Naive thymus-derived CD4-positive, alpha-beta T cell (primary cell): Measurements from ENCODE around the gene ADGRF1. TPM values are rescaled to one million over a fixed set of nuclear protein-coding genes. Genes with fewer than 3 reads are reported as not detected.

ENCODE experiments used
- ATAC-seq: fragments of 150-1000 bp; cut with Tn5 transposase; 2 replicates; pipeline ENCODE4 v1.10.0; 2021; ENCODE audit warnings: mild to moderate bottlenecking, moderate library complexity
- CTCF ChIA-PET: fragments of 350-600 bp; sonication (Branson Sonifier 250); formaldehyde crosslinking; loops from one replicate; lab custom pipeline; 2021; ENCODE audit warnings: antibody characterized with exemption; lab: Charles Lee
- POLR2A ChIA-PET: fragments of 350-600 bp; sonication (Branson Sonifier 250); formaldehyde crosslinking; loops from one replicate; lab custom pipeline; 2021; ENCODE audit warnings: antibody characterized with exemption, inconsistent platforms; lab: Charles Lee
- DNase-seq, 9 donors: peaks; one replicate each; pipeline versions ENCODE4 v3.0.0 to v3.0.0-alpha.2; 2020 to 2022; ENCODE audit warnings: mixed read lengths in 1 of 9
- H3K27ac ChIP-seq: one replicate; pipeline ENCODE4 v1.7.0; 2013; ENCODE audit warnings: mild to moderate bottlenecking, low read depth, low read length, moderate library complexity
- H3K27me3 ChIP-seq, 2 donors: one replicate each; pipeline ENCODE4 v1.7.0; 2013; ENCODE audit warnings: low read length in 2 of 2, mild to moderate bottlenecking in 2 of 2, moderate library complexity in 2 of 2; ENCODE audit not compliant: control insufficient read depth in 2 of 2, insufficient read depth in 2 of 2
- H3K36me3 ChIP-seq, 3 experiments: 1 replicate in 2 of 3; 2 replicates in 1 of 3; pipeline ENCODE4 v1.7.0; 2013; ENCODE audit warnings: low read length in 3 of 3, mild to moderate bottlenecking in 3 of 3, moderate library complexity in 1 of 3; ENCODE audit not compliant: insufficient read depth in 3 of 3, control insufficient read depth in 2 of 3
- H3K4me1 ChIP-seq, 2 donors: one replicate each; pipeline ENCODE4 v1.7.0; 2013; ENCODE audit warnings: low read length in 2 of 2, mild to moderate bottlenecking in 2 of 2, moderate library complexity in 1 of 2; ENCODE audit not compliant: control insufficient read depth in 2 of 2, insufficient read depth in 2 of 2
- H3K4me3 ChIP-seq: 2 replicates; pipeline ENCODE4 v1.7.0; 2013; ENCODE audit warnings: mild to moderate bottlenecking, low read length
- H3K9me3 ChIP-seq, 3 experiments: 1 replicate in 2 of 3; 2 replicates in 1 of 3; pipeline ENCODE4 v1.7.0; 2013; ENCODE audit warnings: low read length in 3 of 3; ENCODE audit not compliant: control insufficient read depth in 2 of 3
- H3K27ac Mint-ChIP-seq, 9 donors: one replicate each; pipeline ENCODE4 v1.8.0; 2020 to 2022; ENCODE audit warnings: mixed read lengths in 9 of 9, mild to moderate bottlenecking in 8 of 9, moderate library complexity in 5 of 9, inconsistent platforms in 2 of 9
- H3K27me3 Mint-ChIP-seq, 5 donors: one replicate each; pipeline ENCODE4 v1.8.0; 2021 to 2022; ENCODE audit warnings: mixed read lengths in 5 of 5, mild to moderate bottlenecking in 1 of 5
- H3K36me3 Mint-ChIP-seq, 5 donors: one replicate each; pipeline ENCODE4 v1.8.0; 2020 to 2022; ENCODE audit warnings: mixed read lengths in 5 of 5, mild to moderate bottlenecking in 3 of 5, inconsistent platforms in 1 of 5
- H3K4me1 Mint-ChIP-seq, 7 donors: one replicate each; pipeline ENCODE4 v1.8.0; 2020 to 2022; ENCODE audit warnings: mixed read lengths in 7 of 7, mild to moderate bottlenecking in 3 of 7, inconsistent platforms in 1 of 7
- H3K4me3 Mint-ChIP-seq, 10 donors: one replicate each; pipeline ENCODE4 v1.8.0; 2020 to 2022; ENCODE audit warnings: mild to moderate bottlenecking in 10 of 10, mixed read lengths in 10 of 10, moderate library complexity in 6 of 10, inconsistent platforms in 2 of 10
- H3K9me3 Mint-ChIP-seq, 11 donors: one replicate each; pipeline ENCODE4 v1.8.0; 2020 to 2022; ENCODE audit warnings: mixed read lengths in 11 of 11, mild to moderate bottlenecking in 4 of 11, inconsistent platforms in 1 of 11, moderate library complexity in 1 of 11
- intact Hi-C, 2 donors: fragments of 100-400 bp; cut with micrococcal nuclease; formaldehyde crosslinking; loops; one replicate each; pipeline ENCODE4 v1.15.1; 2023
- polyA plus RNA-seq, 2 donors: library from polyadenylated mRNA; unstranded; fragments of 300-500 nt; fragmentation: Illumina TruSeq; gene quantifications; one replicate each; pipeline ENCODE4 v1.2.3, GENCODE V29; 2021
- total RNA-seq, 6 experiments: library from RNA in 5 of 6; stranded (reverse) in 5 of 6; gene quantifications; 1 replicate in 5 of 6; 2 replicates in 1 of 6; pipeline ENCODE4 v1.2.3 and lab custom pipeline; 2021 to 2026

The ADGRF1 gene
- total and polyA plus RNA-seq, 7 experiments from 2014 or later = not detected

DNA sequence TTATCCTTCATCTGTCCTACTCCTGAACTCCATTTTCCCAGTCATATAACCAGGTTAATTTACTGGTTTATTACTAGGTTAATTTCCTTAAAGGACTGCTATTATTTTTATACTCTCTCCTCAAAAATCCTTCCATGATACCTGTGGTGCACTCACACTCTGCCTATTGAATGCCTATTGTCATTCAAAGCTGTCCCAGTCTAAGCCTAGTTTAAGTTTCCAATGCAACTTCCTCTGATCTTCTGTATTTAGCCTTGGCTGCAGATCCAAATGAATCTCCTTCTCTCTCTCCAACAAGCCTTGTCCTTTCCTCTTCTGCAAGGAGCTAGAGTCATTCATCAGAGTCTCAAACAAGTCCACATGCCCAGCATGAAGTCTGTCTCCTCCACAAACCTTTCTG lies 79.1 kb downstream of the ADGRF1 start:
- ChIA-PET POLR2A (no interaction called here), CTCF (no interaction called here)
- Mint-ChIP-seq H3K9me3 (peaks cover 0 to 4% (median 0%) of the 10 kb centered on the region in 11 donors), H3K27ac (no peak overlapping the region), H3K4me3 (no peak overlapping the region), H3K36me3 (no peaks in the 10 kb centered on the region), H3K27me3 (peaks cover 0 to 12% (median 4%) of the 10 kb centered on the region in 5 donors), H3K4me1 (peaks cover 0 to 1% (median 0%) of the 10 kb centered on the region in 7 donors)
- Histone ChIP-seq H3K36me3 (no peaks in the 10 kb centered on the region), H3K9me3 (no peaks in the 10 kb centered on the region), H3K4me3 (no peak overlapping the region), H3K27me3 (no peaks in the 10 kb centered on the region), H3K27ac (no peak overlapping the region), H3K4me1 (no peaks in the 10 kb centered on the region)
- intact Hi-C loops = no loop called here
- ATAC-seq (no peak), DNase-seq (no peak)

DNA sequence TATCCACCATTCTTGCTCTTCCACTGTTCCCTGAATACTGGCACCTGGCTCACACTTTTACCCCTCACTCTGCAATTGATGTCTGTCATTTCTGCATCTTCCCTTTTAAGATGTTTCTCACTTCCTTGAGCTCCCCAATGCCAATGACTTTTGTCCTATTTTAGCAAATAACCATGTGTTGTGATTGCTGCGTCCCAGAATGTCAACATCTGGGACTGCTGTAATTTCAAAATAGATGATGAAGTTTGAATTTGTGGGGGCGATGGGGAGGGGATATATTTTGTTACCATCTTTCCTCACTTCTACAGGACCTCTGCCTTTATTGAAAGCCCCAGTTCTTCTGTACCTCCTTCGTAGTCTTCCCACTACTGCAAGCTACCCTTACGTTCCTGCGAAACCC lies 80.4 kb downstream of the ADGRF1 start:
- Histone ChIP-seq H3K9me3 (no peaks in the 10 kb centered on the region), H3K4me3 (no peak overlapping the region), H3K4me1 (no peaks in the 10 kb centered on the region), H3K27me3 (no peaks in the 10 kb centered on the region), H3K36me3 (no peaks in the 10 kb centered on the region), H3K27ac (no peak overlapping the region)
- Mint-ChIP-seq H3K4me3 (no peak overlapping the region), H3K4me1 (peaks cover 0 to 1% (median 0%) of the 10 kb centered on the region in 7 donors), H3K27ac (no peak overlapping the region), H3K9me3 (peaks cover 0 to 3% (median 0%) of the 10 kb centered on the region in 11 donors), H3K27me3 (peaks cover 1 to 16% (median 6%) of the 10 kb centered on the region in 5 donors), H3K36me3 (no peaks in the 10 kb centered on the region)
- no peak for DNase-seq
- intact Hi-C loops = no loop called here
- ATAC-seq = no peak
- ChIA-PET CTCF (no interaction called here), POLR2A (no interaction called here)

DNA sequence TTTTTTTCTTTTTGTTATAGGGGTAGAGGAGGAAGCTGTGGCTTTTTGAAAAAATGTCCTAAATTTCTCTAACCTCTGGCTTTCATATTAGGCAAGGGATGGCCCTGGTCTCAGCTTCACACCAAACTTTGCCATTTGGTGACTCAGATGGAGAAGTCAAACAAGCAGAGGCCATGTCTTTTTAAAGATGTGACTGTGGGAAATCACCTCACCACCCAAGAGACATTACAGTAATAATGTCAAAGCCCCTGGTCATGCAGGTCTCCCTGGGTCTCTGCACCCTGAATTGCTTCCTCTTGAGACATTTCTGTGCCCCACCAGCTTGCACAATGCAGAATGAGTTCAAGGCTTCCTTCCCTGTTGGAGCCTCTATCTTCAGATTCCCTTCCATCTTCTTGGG lies 80.9 kb downstream of the ADGRF1 start:
- Histone ChIP-seq H3K9me3 (no peaks in the 10 kb centered on the region), H3K27me3 (no peaks in the 10 kb centered on the region), H3K4me1 (no peaks in the 10 kb centered on the region), H3K36me3 (no peaks in the 10 kb centered on the region), H3K4me3 (no peak overlapping the region), H3K27ac (no peak overlapping the region)
- ChIA-PET CTCF (no interaction called here), POLR2A (no interaction called here)
- Mint-ChIP-seq H3K27ac (no peak overlapping the region), H3K4me3 (no peak overlapping the region), H3K4me1 (peaks cover 0 to 1% (median 0%) of the 10 kb centered on the region in 7 donors), H3K9me3 (no peaks in the 10 kb centered on the region), H3K36me3 (no peaks in the 10 kb centered on the region), H3K27me3 (peaks cover 0 to 16% (median 5%) of the 10 kb centered on the region in 5 donors)
- ATAC-seq = no peak
- intact Hi-C loops = no loop called here
- no peak for DNase-seq

DNA sequence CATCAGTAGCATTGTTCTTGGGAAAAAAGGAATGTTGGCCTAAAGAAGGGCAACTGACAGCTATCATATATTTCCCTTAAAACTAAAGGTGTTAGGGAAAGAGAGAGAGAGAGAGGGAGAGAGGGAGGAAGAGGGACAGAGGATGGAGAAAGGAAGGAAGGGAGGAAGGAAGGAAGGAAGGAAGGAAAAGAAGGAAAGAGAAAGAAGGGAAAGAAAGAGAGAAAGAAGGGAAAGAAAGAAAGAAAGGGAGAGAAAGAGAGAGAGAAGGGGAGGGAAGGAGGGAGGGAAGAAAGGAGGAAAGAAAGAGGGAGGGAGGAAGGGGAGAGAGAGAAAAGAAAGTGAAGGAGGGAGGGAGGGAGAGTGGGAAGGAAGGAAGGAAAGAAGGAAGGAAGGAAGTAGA lies 82.7 kb downstream of the ADGRF1 start:
- DNase-seq (no peak), ATAC-seq (no peak)
- Mint-ChIP-seq H3K27me3 (peaks cover 3 to 21% (median 8%) of the 10 kb centered on the region in 5 donors), H3K4me3 (no peak overlapping the region), H3K4me1 (peaks cover 0 to 1% (median 0%) of the 10 kb centered on the region in 7 donors), H3K27ac (no peak overlapping the region), H3K36me3 (no peaks in the 10 kb centered on the region), H3K9me3 (peaks cover 0 to 1% (median 0%) of the 10 kb centered on the region in 11 donors)
- no peak overlapping the region for H3K27ac ChIP-seq
- H3K27me3 ChIP-seq = no peaks in the 10 kb centered on the region
- ChIA-PET CTCF (no interaction called here), POLR2A (no interaction called here)
- H3K36me3 ChIP-seq = no peaks in the 10 kb centered on the region
- H3K4me1 ChIP-seq = no peaks in the 10 kb centered on the region
- no peaks in the 10 kb centered on the region for H3K9me3 ChIP-seq
- intact Hi-C loops = no loop called here
- H3K4me3 ChIP-seq = no peak overlapping the region

DNA sequence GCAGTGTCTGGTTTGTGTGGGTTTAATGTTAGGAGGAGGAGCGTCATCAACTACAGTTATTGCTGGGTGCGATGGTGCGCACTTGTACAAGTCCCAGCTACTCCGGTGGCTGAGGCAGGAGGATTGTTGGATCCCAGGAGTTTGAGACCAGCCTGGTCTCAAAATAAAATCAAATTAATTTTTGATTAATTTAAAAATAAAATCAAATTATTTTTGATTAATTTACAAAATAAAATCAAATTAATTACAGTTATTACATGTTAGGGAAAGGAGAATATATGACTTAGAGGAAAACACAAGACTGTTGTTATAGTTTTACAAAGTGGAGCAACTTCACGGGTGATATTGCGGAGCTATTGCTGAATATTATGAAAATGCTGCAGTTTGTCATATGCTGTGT lies 85.7 kb downstream of the ADGRF1 start:
- DNase-seq (no peak), ATAC-seq (no peak)
- H3K9me3 Mint-ChIP-seq = peaks cover 0 to 1% (median 0%) of the 10 kb centered on the region in 11 donors
- Histone ChIP-seq H3K27me3 (no peaks in the 10 kb centered on the region), H3K4me1 (no peaks in the 10 kb centered on the region), H3K36me3 (no peaks in the 10 kb centered on the region), H3K27ac (no peak overlapping the region), H3K4me3 (no peak overlapping the region), H3K9me3 (no peaks in the 10 kb centered on the region)
- peaks cover 3 to 45% (median 19%) of the 10 kb centered on the region in 5 donors for H3K27me3 Mint-ChIP-seq
- H3K36me3 Mint-ChIP-seq = no peaks in the 10 kb centered on the region
- intact Hi-C loops = no loop called here
- ChIA-PET POLR2A (no interaction called here), CTCF (no interaction called here)
- H3K4me1 Mint-ChIP-seq = peaks cover 0 to 1% (median 0%) of the 10 kb centered on the region in 7 donors
- no peak overlapping the region for H3K4me3 Mint-ChIP-seq
- no peak overlapping the region for H3K27ac Mint-ChIP-seq

DNA sequence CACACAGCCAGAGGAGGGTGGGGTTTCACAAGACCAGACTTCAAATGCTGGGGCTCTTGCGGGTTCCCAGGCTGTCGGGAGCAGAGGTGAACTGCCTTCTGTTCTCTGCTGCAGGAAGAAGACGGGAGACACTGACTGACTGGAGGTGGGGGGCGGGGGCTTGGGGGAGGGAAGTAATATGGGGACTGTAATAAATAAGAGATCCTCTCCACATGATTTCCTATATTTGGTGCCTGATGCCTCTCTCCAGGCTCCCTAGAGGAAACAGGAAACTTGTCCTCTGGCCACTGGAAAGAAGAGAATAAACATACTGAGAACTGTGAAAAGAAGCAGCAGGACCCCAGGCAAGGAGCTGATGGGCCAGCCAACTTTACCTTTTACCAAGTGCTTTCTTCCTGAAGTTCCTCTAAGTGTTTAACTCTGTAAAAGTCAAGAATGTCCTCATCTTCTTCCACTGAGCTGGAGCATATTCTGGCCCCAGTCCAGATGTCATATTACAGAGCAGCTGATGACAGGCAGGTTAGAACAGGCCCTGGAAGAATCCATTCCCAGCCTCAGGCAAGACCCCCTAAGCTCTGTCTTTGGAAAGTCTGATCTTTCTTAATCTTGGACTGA lies 87.2 kb downstream of the ADGRF1 start:
- Mint-ChIP-seq H3K9me3 (peaks cover 0 to 1% (median 0%) of the 10 kb centered on the region in 11 donors), H3K27ac (no peak overlapping the region), H3K4me1 (peaks cover 0 to 1% (median 0%) of the 10 kb centered on the region in 7 donors), H3K27me3 (peaks cover 3 to 45% (median 19%) of the 10 kb centered on the region in 5 donors), H3K4me3 (no peak overlapping the region), H3K36me3 (no peaks in the 10 kb centered on the region)
- ChIA-PET POLR2A (no interaction called here), CTCF (no interaction called here)
- H3K36me3 ChIP-seq = no peaks in the 10 kb centered on the region
- H3K27ac ChIP-seq = no peak overlapping the region
- no peaks in the 10 kb centered on the region for H3K4me1 ChIP-seq
- no peaks in the 10 kb centered on the region for H3K9me3 ChIP-seq
- intact Hi-C loops = no loop called here
- no peak overlapping the region for H3K4me3 ChIP-seq
- no peak for DNase-seq
- H3K27me3 ChIP-seq = no peaks in the 10 kb centered on the region
- no peak for ATAC-seq

DNA sequence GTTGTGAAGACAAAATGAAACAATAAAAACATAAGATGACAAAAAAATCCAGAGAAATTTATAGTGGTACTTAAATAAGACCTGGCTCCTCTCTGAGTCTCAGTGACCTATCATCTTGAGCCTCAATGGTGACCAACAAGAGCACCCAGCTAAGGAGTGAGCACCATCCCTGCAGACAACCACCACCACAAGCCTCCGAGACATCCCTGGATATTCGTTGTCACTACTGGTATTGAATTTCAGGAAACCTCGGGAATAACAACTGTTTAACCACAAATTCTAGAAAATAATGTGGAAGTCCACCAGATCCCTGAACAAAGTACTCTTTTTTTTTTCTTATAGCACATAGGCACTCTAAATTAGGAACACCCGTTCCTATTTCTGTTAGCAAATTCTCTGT lies 88.2 kb downstream of the ADGRF1 start:
- Mint-ChIP-seq H3K9me3 (peaks cover 0 to 3% (median 0%) of the 10 kb centered on the region in 11 donors), H3K4me3 (no peak overlapping the region), H3K36me3 (no peaks in the 10 kb centered on the region), H3K4me1 (no peaks in the 10 kb centered on the region), H3K27ac (no peak overlapping the region), H3K27me3 (peaks cover 3 to 40% (median 17%) of the 10 kb centered on the region in 5 donors)
- Histone ChIP-seq H3K9me3 (no peaks in the 10 kb centered on the region), H3K36me3 (no peaks in the 10 kb centered on the region), H3K27me3 (no peaks in the 10 kb centered on the region), H3K4me1 (no peaks in the 10 kb centered on the region), H3K27ac (no peak overlapping the region), H3K4me3 (no peak overlapping the region)
- intact Hi-C loops = no loop called here
- DNase-seq (no peak), ATAC-seq (no peak)
- POLR2A ChIA-PET = no interaction called here
- CTCF ChIA-PET = no interaction called here
